Naive thymus-derived CD8-positive, alpha-beta T cell (primary cell): ENCODE data around the gene ILKAP. TPM values are rescaled to one million over a fixed set of nuclear protein-coding genes. Genes with fewer than 3 reads are reported as not detected.
A peak's percentile ranks its signal among the peaks of the same experiment; 100 is the strongest.

Experiments used
- ATAC-seq, 2 donors: fragments of 150-1000 bp; cut with Tn5 transposase in 1 of 2; sonication (Bioruptor Pico), chemical (Tn5 transposase) in 1 of 2; 1 replicate in 1 of 2; 2 replicates in 1 of 2; pipeline ENCODE4 v1.10.0; 2021; ENCODE audit warnings: mild to moderate bottlenecking in 2 of 2, moderate library complexity in 2 of 2
- POLR2A ChIA-PET: fragments of 350-600 bp; sonication (Branson Sonifier 250); formaldehyde crosslinking; loops from one replicate; lab custom pipeline; 2021; ENCODE audit warnings: antibody characterized with exemption; lab: Charles Lee
- DNase-seq, 10 donors: peaks; one replicate each; pipeline versions ENCODE4 v3.0.0 to v3.0.0-alpha.2; 2020 to 2022
- H3K27ac Mint-ChIP-seq, 10 donors: one replicate each; pipeline ENCODE4 v1.8.0; 2020 to 2022; ENCODE audit warnings: mild to moderate bottlenecking in 10 of 10, mixed read lengths in 10 of 10, moderate library complexity in 4 of 10, inconsistent platforms in 1 of 10
- H3K27me3 Mint-ChIP-seq, 5 donors: one replicate each; pipeline ENCODE4 v1.8.0; 2021 to 2022; ENCODE audit warnings: mixed read lengths in 5 of 5
- H3K36me3 Mint-ChIP-seq, 3 donors: one replicate each; pipeline ENCODE4 v1.8.0; 2020 to 2022; ENCODE audit warnings: mixed read lengths in 3 of 3, mild to moderate bottlenecking in 2 of 3, inconsistent platforms in 1 of 3
- H3K4me1 Mint-ChIP-seq, 4 donors: one replicate each; pipeline ENCODE4 v1.8.0; 2021 to 2022; ENCODE audit warnings: mixed read lengths in 4 of 4
- H3K4me3 Mint-ChIP-seq, 10 donors: one replicate each; pipeline ENCODE4 v1.8.0; 2020 to 2022; ENCODE audit warnings: mild to moderate bottlenecking in 10 of 10, mixed read lengths in 10 of 10, moderate library complexity in 6 of 10, inconsistent platforms in 1 of 10
- H3K9me3 Mint-ChIP-seq, 9 donors: one replicate each; pipeline ENCODE4 v1.8.0; 2020 to 2022; ENCODE audit warnings: mixed read lengths in 9 of 9, mild to moderate bottlenecking in 3 of 9, inconsistent platforms in 1 of 9, moderate library complexity in 1 of 9
- polyA plus RNA-seq, 3 donors: library from polyadenylated mRNA; unstranded; fragments of 300-500 nt; fragmentation: Illumina TruSeq; gene quantifications; one replicate each; pipeline ENCODE4 v1.2.3, GENCODE V29; 2021
- total RNA-seq, 8 experiments: library from RNA in 2 of 8; stranded (reverse) in 2 of 8; gene quantifications; one replicate each; pipeline ENCODE4 v1.2.3 and lab custom pipeline; 2021 to 2026

ILKAP gene
- total and polyA plus RNA-seq, 5 experiments from 2014 or later: 39.1 to 100 (median 42.1) TPM

DNA sequence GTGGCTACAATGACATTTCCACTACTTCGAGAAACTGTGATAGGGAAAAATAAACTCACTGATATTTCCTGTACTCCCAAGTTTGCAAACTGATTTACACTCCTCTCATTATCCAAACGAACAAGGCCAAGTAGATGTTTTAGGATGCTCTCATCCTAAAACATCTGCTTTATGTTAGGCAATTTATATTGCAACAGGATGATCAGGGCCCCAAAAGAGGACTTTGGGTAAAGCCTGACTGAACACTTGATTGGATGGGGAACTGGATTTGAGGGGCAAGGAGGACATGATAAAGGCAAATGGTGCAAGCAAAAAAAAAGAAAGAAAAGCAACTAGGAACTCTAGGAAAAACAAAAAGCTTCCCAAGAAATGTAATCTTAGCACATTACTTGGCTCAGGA is 38.5 kb upstream of the ILKAP start:
- POLR2A ChIA-PET: no interaction called here

DNA sequence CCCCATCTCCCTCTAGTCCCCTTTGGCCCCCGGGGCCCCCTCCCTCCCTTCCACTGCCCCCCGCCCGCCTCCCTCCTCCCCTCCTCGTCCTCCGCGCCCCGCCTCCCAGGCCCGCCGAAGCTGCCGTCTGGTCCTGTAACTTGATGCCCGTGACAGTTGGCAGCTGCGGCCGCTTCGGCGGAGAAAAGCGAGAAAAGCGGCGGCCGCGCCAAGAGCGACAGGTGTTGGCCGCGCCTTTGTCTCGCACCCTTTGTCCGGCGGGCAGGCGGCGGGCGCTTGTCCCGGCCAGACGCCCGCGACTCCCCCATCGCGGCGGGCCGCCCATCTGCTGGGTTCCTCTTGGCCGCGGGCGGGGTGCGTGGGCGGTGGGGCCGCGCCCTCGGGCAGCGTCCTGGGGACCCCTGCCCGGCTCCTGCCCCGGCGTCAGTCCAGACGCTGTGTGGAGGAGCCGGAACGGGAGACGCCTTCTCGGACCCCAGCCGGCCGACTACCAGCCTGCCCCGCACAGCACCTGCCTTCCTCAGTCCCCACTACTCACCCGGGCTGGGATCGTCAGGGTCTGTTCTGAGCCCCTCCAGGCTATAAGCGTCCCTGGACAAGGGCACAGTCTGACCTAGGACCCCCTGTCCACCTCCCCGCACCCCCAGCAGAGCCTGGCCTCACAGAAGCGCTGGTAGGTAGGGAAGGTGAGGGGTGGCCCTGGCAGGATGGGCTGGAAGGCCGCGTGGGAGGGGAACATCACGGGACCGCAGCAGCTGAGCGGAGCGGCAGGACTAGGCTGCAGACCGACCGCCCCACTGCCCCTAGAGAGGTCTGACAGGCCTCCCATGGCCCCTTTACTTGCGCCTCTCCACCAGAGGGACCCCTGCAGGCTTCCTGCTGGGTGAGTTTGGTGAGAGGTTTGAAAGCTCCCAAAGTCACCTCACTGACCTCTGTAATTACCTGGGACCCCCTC is 37.5 kb upstream of the ILKAP start:
- ATAC-seq: no peak
- Mint-ChIP-seq H3K4me3 (peak overlapping the region in 9 of 10 donors; percentile 16 to 91 (median 46)), H3K4me1 (peaks cover 2 to 13% (median 8%) of the 10 kb centered on the region in 4 donors), H3K36me3 (peaks cover 0 to 14% (median 5%) of the 10 kb centered on the region in 3 donors), H3K9me3 (no peaks in the 10 kb centered on the region), H3K27ac (peak overlapping the region in 3 of 10 donors; percentile 10 to 60 (median 32)), H3K27me3 (peaks cover 3 to 24% (median 5%) of the 10 kb centered on the region in 5 donors)
- DNase-seq: peak in 2 of 10 donors; percentile 26 to 33
- POLR2A ChIA-PET: interaction anchor here (0.5 to 1.6 kb wide), 2 partner anchors 37 to 251 kb away, joined by 3 to 4 read pairs; no protein-coding TSS in a partner anchor

More for the DNA sequence above, 38.5 kb upstream of the ILKAP start:
- H3K27ac Mint-ChIP-seq: peak overlapping the region in 2 of 10 donors; percentile 32 to 60
- H3K4me3 Mint-ChIP-seq: peak overlapping the region in 9 of 10 donors; percentile 0 to 87 (median 42)
- H3K27me3 Mint-ChIP-seq: peaks cover 0 to 17% (median 0%) of the 10 kb centered on the region in 5 donors
- H3K9me3 Mint-ChIP-seq: no peaks in the 10 kb centered on the region
- DNase-seq (no peak), ATAC-seq (no peak)
- H3K4me1 Mint-ChIP-seq: peaks cover 2 to 13% (median 8%) of the 10 kb centered on the region in 4 donors
- H3K36me3 Mint-ChIP-seq: peaks cover 0 to 23% (median 5%) of the 10 kb centered on the region in 3 donors

DNA sequence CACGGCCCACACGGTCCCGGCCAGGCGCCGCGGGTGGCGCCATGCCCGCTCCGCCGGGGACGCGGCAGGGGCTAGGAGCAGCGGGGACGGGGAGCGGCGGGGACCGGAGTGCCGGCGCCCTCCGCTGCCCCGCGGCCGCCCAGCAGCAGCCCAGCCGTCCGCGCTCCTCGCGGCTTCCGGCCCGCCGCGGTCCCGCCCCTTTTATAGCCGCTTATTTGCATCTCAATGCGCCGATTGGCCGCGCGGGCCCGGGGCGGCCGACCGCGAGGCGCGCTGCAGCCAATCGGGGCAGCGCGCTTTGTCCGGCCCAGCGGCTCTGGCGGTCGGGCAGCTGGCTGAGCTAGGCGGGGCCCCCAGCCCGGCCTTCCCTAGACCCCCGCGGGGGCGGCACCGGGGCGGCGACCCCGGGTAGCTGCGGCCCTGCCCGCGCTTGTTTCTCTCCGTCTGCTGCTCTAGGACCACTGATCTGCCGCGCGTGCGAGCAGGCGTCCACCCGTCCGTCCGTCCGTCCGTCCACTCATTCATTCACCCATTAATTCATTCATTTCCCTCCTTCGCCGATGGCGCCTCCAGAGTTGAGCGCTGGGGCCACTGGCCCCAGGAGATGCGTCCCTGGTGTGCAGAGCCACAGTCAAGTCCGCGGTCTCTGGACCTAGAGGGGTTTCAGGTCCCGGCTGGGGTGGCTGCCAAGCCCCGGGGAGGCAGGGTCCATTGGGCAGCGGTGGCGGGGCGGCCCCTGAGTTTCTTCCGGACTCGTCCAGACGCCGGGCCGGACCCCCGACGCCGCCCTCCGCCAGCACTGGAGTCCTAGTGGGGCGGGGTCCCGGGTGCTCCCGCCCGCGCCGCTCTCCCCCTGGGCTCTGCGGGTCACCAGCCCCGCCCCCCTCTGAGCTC is 36.6 kb upstream of the ILKAP start, which contains the start of gene HES6:
HES6 (minus strand) TSS at position 176 of the 894 bp plus-strand sequence; CDS start at position 43, 133 bp downstream.
- peaks cover 11 to 33% (median 14%) of the 10 kb centered on the region in 5 donors for H3K27me3 Mint-ChIP-seq
- H3K9me3 Mint-ChIP-seq: no peaks in the 10 kb centered on the region
- peak; percentile 41 to 83 (median 67) for DNase-seq
- peak within 1 kb of the TSS in 2 of 10 donors; percentile 58 to 80 for H3K27ac Mint-ChIP-seq
- POLR2A ChIA-PET: interaction anchor here (0.5 to 2.3 kb wide), 5 partner anchors 36 to 302 kb away, joined by 3 to 7 read pairs (median 3); no protein-coding TSS in a partner anchor
- H3K36me3 Mint-ChIP-seq: peaks cover 0 to 6% (median 0%) of the 10 kb centered on the region in 3 donors
- H3K4me3 Mint-ChIP-seq: peak within 1 kb of the TSS; percentile 81 to 96 (median 91)
- H3K4me1 Mint-ChIP-seq: peaks cover 7 to 13% (median 11%) of the 10 kb centered on the region in 4 donors
- peak; percentile 75 to 78 for ATAC-seq

DNA sequence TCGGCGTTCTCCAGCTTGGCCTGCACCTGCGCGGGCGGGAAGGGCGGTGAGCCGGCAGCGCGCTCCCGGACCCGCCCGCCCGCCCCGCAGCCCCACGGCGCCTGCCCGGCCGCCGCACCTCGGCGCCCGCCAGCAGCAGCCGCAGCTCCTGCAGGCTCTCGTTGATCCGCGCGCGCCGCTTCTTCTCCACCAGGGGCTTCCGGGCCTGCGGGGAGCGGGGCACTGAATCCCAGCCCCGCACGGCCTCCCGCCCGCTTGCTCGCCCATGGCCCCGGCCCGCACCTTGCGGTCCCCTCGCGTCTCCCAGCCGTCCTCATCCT is 36.0 kb upstream of the ILKAP start:
- no peaks in the 10 kb centered on the region for H3K9me3 Mint-ChIP-seq
- peaks cover 8 to 15% (median 12%) of the 10 kb centered on the region in 4 donors for H3K4me1 Mint-ChIP-seq
- H3K27ac Mint-ChIP-seq: no peak overlapping the region
- peak overlapping the region in 4 of 10 donors; percentile 45 to 87 (median 54) for H3K4me3 Mint-ChIP-seq
- peaks cover 0 to 4% (median 0%) of the 10 kb centered on the region in 3 donors for H3K36me3 Mint-ChIP-seq
- peaks cover 11 to 34% (median 18%) of the 10 kb centered on the region in 5 donors for H3K27me3 Mint-ChIP-seq
- POLR2A ChIA-PET: interaction anchor here (0.6 to 2.3 kb wide), 5 partner anchors 17 to 302 kb away, joined by 3 to 7 read pairs (median 3); no protein-coding TSS in a partner anchor
- DNase-seq: peak in 5 of 10 donors; percentile 22 to 48 (median 43)
- peak; percentile 46 to 59 for ATAC-seq

DNA sequence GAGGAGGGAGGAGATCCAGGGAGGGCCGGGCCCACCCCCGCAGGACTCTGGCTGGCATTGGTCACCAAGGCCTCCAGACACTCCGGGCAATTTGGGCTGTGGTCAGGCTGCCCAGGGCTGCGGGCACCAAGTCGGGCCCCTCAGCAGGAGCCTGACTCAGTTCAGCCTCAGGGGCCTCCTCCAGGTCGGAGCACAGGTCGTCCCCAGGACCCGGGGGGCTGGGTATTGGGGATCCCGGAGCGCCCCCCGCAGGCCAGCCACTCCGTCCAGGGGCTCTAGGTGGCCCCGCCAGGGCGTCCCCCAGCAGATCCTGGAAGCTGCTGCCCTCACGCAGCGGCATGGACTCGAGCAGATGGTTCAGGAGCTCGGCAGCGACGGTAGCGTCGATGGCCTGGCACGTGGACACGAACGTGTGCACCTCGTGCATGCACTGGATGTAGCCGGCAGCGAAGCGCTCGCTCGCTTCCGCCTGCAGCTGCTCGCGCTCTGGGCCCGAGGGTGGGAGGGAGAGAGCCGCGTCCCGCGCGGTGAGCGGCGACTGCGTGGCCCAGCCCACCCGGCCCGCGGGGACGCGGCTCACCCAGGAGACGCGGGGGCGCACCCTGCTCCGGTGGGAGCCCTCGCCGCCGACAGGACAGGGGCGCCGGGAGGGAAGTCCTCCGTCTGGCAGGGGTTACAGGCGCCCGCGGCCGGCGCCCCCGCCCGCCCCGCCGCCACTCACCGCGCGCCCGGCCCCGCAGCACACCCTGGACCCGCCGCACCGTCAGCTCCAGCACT is 35.5 kb upstream of the ILKAP start:
- H3K9me3 Mint-ChIP-seq: no peaks in the 10 kb centered on the region
- no peak overlapping the region for H3K27ac Mint-ChIP-seq
- POLR2A ChIA-PET: interaction anchor here (0.6 to 2.3 kb wide), 5 partner anchors 18 to 323 kb away, joined by 3 to 7 read pairs (median 3); no protein-coding TSS in a partner anchor

DNA sequence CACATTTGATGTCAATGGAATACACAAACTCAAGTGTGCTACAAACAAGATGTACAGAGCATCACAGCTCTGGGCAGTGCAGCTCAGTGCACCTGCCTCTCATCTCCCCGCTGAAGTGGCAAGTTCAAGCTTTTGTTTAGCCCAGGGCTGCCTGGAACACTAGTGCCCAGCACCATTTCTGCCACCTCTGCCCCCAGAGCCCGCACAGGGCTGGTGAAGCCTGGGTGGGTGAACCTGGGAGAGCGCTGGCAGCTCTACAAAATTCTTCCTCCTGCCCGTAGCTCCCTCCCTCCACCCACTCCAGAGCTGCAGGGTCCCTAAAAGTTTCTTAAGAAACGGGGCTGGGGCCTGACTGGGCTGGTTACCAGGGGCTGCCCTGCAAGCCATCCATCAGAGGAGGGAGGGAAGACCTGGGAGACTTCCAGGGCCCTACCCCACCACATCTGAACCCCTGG is 34.8 kb upstream of the ILKAP start:
- POLR2A ChIA-PET: interaction anchor here (0.6 to 2.3 kb wide), 4 partner anchors 19 to 322 kb away, joined by 3 to 7 read pairs (median 4); no protein-coding TSS in a partner anchor
- DNase-seq (no peak), ATAC-seq (no peak)
- H3K4me3 Mint-ChIP-seq: peak overlapping the region; percentile 42 to 87 (median 62)
- no peaks in the 10 kb centered on the region for H3K36me3 Mint-ChIP-seq
- no peaks in the 10 kb centered on the region for H3K9me3 Mint-ChIP-seq
- peak overlapping the region in 1 of 10 donors; percentile 75 for H3K27ac Mint-ChIP-seq
- H3K27me3 Mint-ChIP-seq: peaks cover 11 to 34% (median 18%) of the 10 kb centered on the region in 5 donors
- H3K4me1 Mint-ChIP-seq: peaks cover 12 to 20% (median 17%) of the 10 kb centered on the region in 4 donors

More for the DNA sequence above, 35.5 kb upstream of the ILKAP start:
- Mint-ChIP-seq H3K4me3 (peak overlapping the region in 9 of 10 donors; percentile 7 to 87 (median 59)), H3K27me3 (peaks cover 11 to 34% (median 18%) of the 10 kb centered on the region in 5 donors), H3K36me3 (no peaks in the 10 kb centered on the region), H3K4me1 (peaks cover 9 to 19% (median 12%) of the 10 kb centered on the region in 4 donors)
- ATAC-seq (peak; percentile 51 to 61), DNase-seq (peak in 8 of 10 donors; percentile 26 to 58 (median 44))

DNA sequence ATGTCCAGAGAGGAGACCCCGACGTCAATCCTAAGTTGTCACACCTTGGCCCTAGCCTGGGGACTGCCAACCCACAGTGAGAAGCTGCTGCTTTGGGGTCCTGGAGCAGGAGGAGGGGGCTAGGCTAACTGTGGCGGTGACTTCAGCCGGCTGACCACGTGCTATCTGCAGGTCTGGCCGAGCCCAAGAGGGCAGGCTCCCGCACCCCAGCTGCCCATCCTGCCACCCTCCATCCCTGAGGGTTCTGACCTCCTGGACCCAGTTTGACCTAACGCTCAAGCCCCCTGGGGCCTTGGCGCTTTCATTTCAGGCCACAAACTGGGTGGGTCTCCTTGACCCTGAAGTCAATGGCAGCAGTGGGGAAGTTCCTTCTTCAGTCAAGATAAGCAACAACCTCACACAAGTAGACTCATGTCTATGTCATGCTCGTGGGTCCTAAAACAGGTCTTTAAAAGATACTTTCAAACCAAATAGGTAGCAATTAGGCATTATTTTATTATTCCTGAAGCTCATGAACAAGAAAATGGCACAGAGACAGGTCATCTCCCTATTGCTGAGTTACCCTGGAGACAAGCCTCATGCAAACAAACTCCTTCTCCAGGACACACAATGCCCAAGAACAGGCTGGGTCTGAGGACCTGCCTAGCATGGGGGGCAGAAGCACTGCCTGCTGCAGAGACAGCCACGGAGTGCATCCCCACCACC is 34.1 kb upstream of the ILKAP start:
- H3K9me3 Mint-ChIP-seq: no peaks in the 10 kb centered on the region
- H3K27me3 Mint-ChIP-seq: peaks cover 11 to 34% (median 18%) of the 10 kb centered on the region in 5 donors
- H3K4me1 Mint-ChIP-seq: peaks cover 12 to 21% (median 18%) of the 10 kb centered on the region in 4 donors
- no peaks in the 10 kb centered on the region for H3K36me3 Mint-ChIP-seq
- peak overlapping the region in 1 of 10 donors; percentile 3 for H3K27ac Mint-ChIP-seq
- DNase-seq: no peak
- POLR2A ChIA-PET: interaction anchor here (2.3 kb wide), 1 partner anchor 35 kb away, joined by 7 read pairs; no protein-coding TSS in a partner anchor
- H3K4me3 Mint-ChIP-seq: peak overlapping the region in 8 of 10 donors; percentile 28 to 85 (median 54)
- no peak for ATAC-seq

DNA sequence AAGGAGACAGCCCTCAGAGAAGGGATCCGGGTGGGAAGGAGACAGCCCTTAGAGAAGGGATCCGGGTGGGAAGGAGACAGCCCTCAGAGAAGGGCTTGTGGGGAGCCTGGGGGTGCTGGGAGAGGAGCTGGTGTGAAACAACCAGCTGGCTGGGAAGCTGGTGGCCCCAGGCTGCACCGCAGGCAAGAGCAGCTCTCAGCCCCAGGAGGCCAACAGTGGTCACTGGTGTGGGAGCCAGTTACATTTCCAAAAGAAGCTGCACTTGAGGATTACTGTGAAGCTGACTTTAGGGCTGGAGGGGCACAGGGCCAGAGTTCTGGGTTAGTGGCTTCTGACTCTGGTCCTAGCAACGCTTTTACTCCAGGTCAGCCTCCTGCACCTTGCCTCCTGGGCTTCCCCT is 33.1 kb upstream of the ILKAP start:
- Mint-ChIP-seq H3K27me3 (peaks cover 11 to 36% (median 18%) of the 10 kb centered on the region in 5 donors), H3K4me1 (peaks cover 15 to 28% (median 23%) of the 10 kb centered on the region in 4 donors), H3K9me3 (peaks cover 0 to 2% (median 0%) of the 10 kb centered on the region in 9 donors), H3K27ac (no peak overlapping the region), H3K4me3 (peak overlapping the region in 1 of 10 donors; percentile 34), H3K36me3 (no peaks in the 10 kb centered on the region)
- no peak for ATAC-seq
- POLR2A ChIA-PET: no interaction called here
- no peak for DNase-seq

DNA sequence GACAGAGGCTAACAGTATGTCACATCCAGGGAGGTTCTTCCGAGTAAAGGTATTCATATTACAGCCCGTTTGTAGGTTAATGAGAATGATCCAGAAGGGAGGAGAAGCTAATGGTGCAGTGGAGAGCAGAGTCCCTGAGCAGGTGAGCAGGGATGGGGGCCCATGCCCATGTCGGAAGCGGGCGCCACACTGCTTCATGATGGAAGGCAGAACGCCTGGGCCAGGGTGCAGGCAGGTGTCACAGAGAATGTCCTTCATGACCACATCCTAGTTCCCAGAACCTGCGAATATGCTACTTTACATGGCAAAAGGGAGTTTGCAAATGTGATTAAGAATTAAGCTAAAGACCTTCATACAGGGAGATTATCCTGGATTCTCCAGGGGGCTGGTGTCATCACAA is 32.4 kb upstream of the ILKAP start:
- POLR2A ChIA-PET: no interaction called here
- H3K27ac Mint-ChIP-seq: no peak overlapping the region
- peaks cover 0 to 2% (median 0%) of the 10 kb centered on the region in 9 donors for H3K9me3 Mint-ChIP-seq
- H3K4me3 Mint-ChIP-seq: peak overlapping the region in 7 of 10 donors; percentile 5 to 78 (median 70)
- no peak for DNase-seq
- H3K27me3 Mint-ChIP-seq: peaks cover 11 to 36% (median 18%) of the 10 kb centered on the region in 5 donors
- no peaks in the 10 kb centered on the region for H3K36me3 Mint-ChIP-seq
- ATAC-seq: no peak
- peaks cover 18 to 31% (median 29%) of the 10 kb centered on the region in 4 donors for H3K4me1 Mint-ChIP-seq

DNA sequence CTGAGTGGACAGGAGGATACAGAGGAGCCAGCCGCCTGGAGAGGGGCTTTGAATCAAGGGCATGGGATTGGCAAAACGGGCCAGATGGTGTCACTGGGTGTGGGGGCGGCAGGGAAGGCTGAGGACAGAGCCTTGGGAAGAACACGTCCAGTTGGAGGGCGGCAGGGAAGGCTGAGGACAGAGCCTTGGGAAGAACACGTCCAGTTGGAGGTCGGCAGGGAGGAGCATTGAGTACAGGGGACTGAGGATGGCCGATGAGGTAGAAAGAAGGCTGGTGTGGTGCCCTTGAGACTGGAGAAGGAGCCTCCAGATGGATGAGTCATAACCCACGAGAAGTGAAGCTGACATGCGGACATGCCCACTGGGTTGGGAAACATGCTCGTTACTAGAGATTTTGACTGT is 31.8 kb upstream of the ILKAP start:
- Mint-ChIP-seq H3K4me3 (peak overlapping the region in 9 of 10 donors; percentile 60 to 83 (median 70)), H3K4me1 (peaks cover 22 to 36% (median 33%) of the 10 kb centered on the region in 4 donors), H3K27ac (no peak overlapping the region), H3K27me3 (peaks cover 11 to 36% (median 18%) of the 10 kb centered on the region in 5 donors), H3K9me3 (peaks cover 0 to 2% (median 0%) of the 10 kb centered on the region in 9 donors), H3K36me3 (no peaks in the 10 kb centered on the region)
- POLR2A ChIA-PET: no interaction called here
- ATAC-seq: no peak
- no peak for DNase-seq
